Parathyroid adenoma (tissue), 2 donors: ENCODE results near the gene ARHGAP1.

Experiments used
- H2AFZ ChIP-seq: fragments of 300-600 bp; sonication (generic); one replicate; pipeline ENCODE4 v1.7.0; 2017; ENCODE audit warnings: antibody characterized with exemption, mild to moderate bottlenecking
- H3K27ac ChIP-seq: fragments of 300-600 bp; sonication (generic); one replicate; pipeline ENCODE4 v1.7.0; 2017
- H3K27me3 ChIP-seq: fragments of 300-600 bp; sonication (generic); one replicate; pipeline ENCODE4 v1.7.0; 2017; ENCODE audit warnings: low read length; ENCODE audit not compliant: control insufficient read depth, insufficient read depth
- H3K36me3 ChIP-seq: fragments of 300-600 bp; sonication (generic); one replicate; pipeline ENCODE4 v1.7.0; 2017; ENCODE audit warnings: low read length; ENCODE audit not compliant: control insufficient read depth, insufficient read depth
- H3K4me1 ChIP-seq: fragments of 300-600 bp; sonication (generic); one replicate; pipeline ENCODE4 v1.7.0; 2017; ENCODE audit warnings: control low read depth
- H3K4me2 ChIP-seq: fragments of 300-600 bp; sonication (generic); one replicate; pipeline ENCODE4 v1.7.0; 2017; ENCODE audit warnings: low read length
- H3K4me3 ChIP-seq: fragments of 300-600 bp; sonication (generic); one replicate; pipeline ENCODE4 v1.7.0; 2017; ENCODE audit warnings: low read depth, low read length
- H3K79me2 ChIP-seq: fragments of 300-600 bp; sonication (generic); one replicate; pipeline ENCODE4 v1.7.0; 2017; ENCODE audit warnings: control low read depth
- H3K9ac ChIP-seq: fragments of 300-600 bp; sonication (generic); one replicate; pipeline ENCODE4 v1.7.0; 2017; ENCODE audit warnings: mild to moderate bottlenecking
- H3K9me3 ChIP-seq: fragments of 300-600 bp; sonication (generic); one replicate; pipeline ENCODE4 v1.7.0; 2017; ENCODE audit warnings: low read length; ENCODE audit not compliant: control insufficient read depth
- CTCF ChIP-seq: fragments of 300-600 bp; sonication (generic); IDR thresholded peaks from one replicate; pipeline ENCODE4 v1.7.0; 2017; ENCODE audit warnings: antibody characterized with exemption, mild to moderate bottlenecking
- donor health status: primary hyperparathyroidism.

Gene ARHGAP1

GRCh38 chr11:46668480-46669085 is 31.8 kb downstream of the ARHGAP1 start:
- Histone ChIP-seq H3K4me2 (no peak overlapping the region), H3K9ac (no peak overlapping the region), H3K79me2 (no peaks in the 10 kb centered on the region), H3K4me3 (no peak overlapping the region), H2AFZ (no peak overlapping the region), H3K4me1 (peaks cover 16% of the 10 kb centered on the region), H3K27ac (no peak overlapping the region), H3K9me3 (no peaks in the 10 kb centered on the region), H3K27me3 (no peaks in the 10 kb centered on the region), H3K36me3 (no peaks in the 10 kb centered on the region)
- TF ChIP-seq CTCF, result no peak

GRCh38 chr11:46667043-46667481 is 33.4 kb downstream of the ARHGAP1 start:
- no peaks in the 10 kb centered on the region for H3K27me3 ChIP-seq
- no peaks in the 10 kb centered on the region for H3K9me3 ChIP-seq
- no peaks in the 10 kb centered on the region for H3K79me2 ChIP-seq
- peaks cover 16% of the 10 kb centered on the region for H3K4me1 ChIP-seq
- no peak overlapping the region for H3K9ac ChIP-seq
- no peak overlapping the region for H3K27ac ChIP-seq
- H2AFZ ChIP-seq, result no peak overlapping the region
- no peak overlapping the region for H3K4me2 ChIP-seq
- H3K36me3 ChIP-seq, result no peaks in the 10 kb centered on the region
- TF ChIP-seq CTCF, result no peak
- H3K4me3 ChIP-seq, result no peak overlapping the region

GRCh38 chr11:46666516-46666915 is 33.9 kb downstream of the ARHGAP1 start:
- H3K4me2 ChIP-seq, result no peak overlapping the region
- no peak overlapping the region for H3K27ac ChIP-seq
- TF ChIP-seq CTCF, result no peak
- no peaks in the 10 kb centered on the region for H3K9me3 ChIP-seq
- H3K9ac ChIP-seq, result no peak overlapping the region
- H3K27me3 ChIP-seq, result no peaks in the 10 kb centered on the region
- H3K4me3 ChIP-seq, result no peak overlapping the region
- H3K79me2 ChIP-seq, result no peaks in the 10 kb centered on the region
- peaks cover 16% of the 10 kb centered on the region for H3K4me1 ChIP-seq
- H3K36me3 ChIP-seq, result no peaks in the 10 kb centered on the region
- no peak overlapping the region for H2AFZ ChIP-seq

- TF ChIP-seq CTCF, result no peak
- Histone ChIP-seq H3K79me2 (no peaks in the 10 kb centered on the region), H3K9ac (no peak overlapping the region), H2AFZ (peak overlapping the region; percentile 58), H3K36me3 (no peaks in the 10 kb centered on the region), H3K27ac (peak overlapping the region; percentile 86), H3K27me3 (no peaks in the 10 kb centered on the region), H3K9me3 (no peaks in the 10 kb centered on the region), H3K4me2 (no peak overlapping the region), H3K4me1 (peaks cover 16% of the 10 kb centered on the region), H3K4me3 (no peak overlapping the region)
These were observed 35.1 kb downstream of the ARHGAP1 start for GRCh38 chr11:46665356-46665755.

- Histone ChIP-seq H3K36me3 (no peaks in the 10 kb centered on the region), H3K27me3 (no peaks in the 10 kb centered on the region), H3K9ac (no peak overlapping the region), H3K9me3 (no peaks in the 10 kb centered on the region), H3K27ac (peak overlapping the region; percentile 86), H3K4me2 (no peak overlapping the region), H3K79me2 (no peaks in the 10 kb centered on the region), H3K4me1 (peaks cover 14% of the 10 kb centered on the region), H3K4me3 (no peak overlapping the region), H2AFZ (peak overlapping the region; percentile 58)
- TF ChIP-seq CTCF, result no peak
These were observed 35.8 kb downstream of the ARHGAP1 start for GRCh38 chr11:46664612-46665011.
